ENCODE measurements around the gene GTF2H4. TPM values are rescaled to one million over a fixed set of nuclear protein-coding genes. Genes with fewer than 3 reads are reported as not detected.
A peak's percentile ranks its signal among the peaks of the same experiment; 100 is the strongest.

GTF2H4 gene
- total RNA-seq, 2 donors from 2014 or later = 14.9 to 42.2 TPM

DNA sequence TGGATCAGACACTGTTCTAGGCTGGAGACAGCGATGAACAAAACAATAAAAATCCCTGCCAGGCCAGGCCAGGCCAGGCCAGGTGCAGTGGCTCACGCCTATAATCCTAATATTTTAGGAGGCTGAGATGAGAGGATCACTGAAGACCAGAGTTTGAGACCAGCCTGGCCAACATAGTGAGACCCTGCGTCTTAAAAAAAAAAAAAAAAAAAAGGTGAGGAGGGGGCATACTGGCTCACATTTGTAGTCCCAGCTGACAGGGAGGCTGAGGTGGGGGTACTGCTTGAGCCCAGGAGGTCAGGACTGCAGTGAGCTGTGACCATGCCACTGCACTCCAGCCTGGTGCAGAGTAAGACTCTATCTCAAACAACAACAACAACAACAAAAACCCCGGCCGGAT lies 37.3 kb downstream of the GTF2H4 start:
- Histone ChIP-seq H3K27ac (no peak overlapping the region), H3K27me3 (replicated peaks; ENCODE audit: insufficient read depth) (no peaks in the 10 kb centered on the region), H3K9me3 (no peaks in the 10 kb centered on the region), H3K4me3 (no peak overlapping the region), H3K4me1 (ENCODE audit: control insufficient read depth in 1 of 2, low read depth in 2 of 2) (peaks cover 0 to 4% of the 10 kb centered on the region in 2 donors), H3K36me3 (no peaks in the 10 kb centered on the region)
- TF ChIP-seq, protein P1, sequence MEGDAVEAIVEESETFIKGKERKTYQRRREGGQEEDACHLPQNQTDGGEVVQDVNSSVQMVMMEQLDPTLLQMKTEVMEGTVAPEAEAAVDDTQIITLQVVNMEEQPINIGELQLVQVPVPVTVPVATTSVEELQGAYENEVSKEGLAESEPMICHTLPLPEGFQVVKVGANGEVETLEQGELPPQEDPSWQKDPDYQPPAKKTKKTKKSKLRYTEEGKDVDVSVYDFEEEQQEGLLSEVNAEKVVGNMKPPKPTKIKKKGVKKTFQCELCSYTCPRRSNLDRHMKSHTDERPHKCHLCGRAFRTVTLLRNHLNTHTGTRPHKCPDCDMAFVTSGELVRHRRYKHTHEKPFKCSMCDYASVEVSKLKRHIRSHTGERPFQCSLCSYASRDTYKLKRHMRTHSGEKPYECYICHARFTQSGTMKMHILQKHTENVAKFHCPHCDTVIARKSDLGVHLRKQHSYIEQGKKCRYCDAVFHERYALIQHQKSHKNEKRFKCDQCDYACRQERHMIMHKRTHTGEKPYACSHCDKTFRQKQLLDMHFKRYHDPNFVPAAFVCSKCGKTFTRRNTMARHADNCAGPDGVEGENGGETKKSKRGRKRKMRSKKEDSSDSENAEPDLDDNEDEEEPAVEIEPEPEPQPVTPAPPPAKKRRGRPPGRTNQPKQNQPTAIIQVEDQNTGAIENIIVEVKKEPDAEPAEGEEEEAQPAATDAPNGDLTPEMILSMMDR (IDR thresholded peaks at IDR 0.05) = no peak
- no peak for ATAC-seq (ENCODE audit: insufficient number of reproducible peaks, low FRiP score, low read depth)
- no peak for DNase-seq (ENCODE audit: low spot score)

DNA sequence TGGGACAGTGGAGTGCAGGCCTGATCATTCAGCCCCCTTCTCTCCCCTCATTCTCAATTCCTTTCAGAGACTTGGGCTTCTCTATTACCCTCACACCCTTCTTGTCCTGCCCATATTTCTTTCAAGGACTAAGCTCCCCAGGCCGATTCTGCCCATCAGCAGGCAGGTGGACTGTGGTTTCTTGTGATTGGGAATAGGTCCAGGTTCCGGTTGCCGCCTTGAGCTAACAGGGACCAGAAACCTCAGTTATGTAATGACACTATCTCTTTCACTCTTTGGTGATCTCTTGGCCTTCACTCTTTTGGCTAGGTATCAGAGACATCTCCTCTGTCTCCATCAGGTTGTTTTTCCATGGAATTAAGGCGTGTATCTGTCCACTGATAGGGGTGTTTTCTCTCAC lies 39.2 kb downstream of the GTF2H4 start:
- Histone ChIP-seq H3K27ac (no peak overlapping the region), H3K27me3 (replicated peaks; ENCODE audit: insufficient read depth) (no peaks in the 10 kb centered on the region), H3K4me3 (no peak overlapping the region), H3K36me3 (no peaks in the 10 kb centered on the region), H3K4me1 (ENCODE audit: control insufficient read depth in 1 of 2, low read depth in 2 of 2) (peaks cover 0 to 4% of the 10 kb centered on the region in 2 donors), H3K9me3 (no peaks in the 10 kb centered on the region)
- ATAC-seq (ENCODE audit: insufficient number of reproducible peaks, low FRiP score, low read depth) (no peak), DNase-seq (ENCODE audit: low spot score) (no peak)
- TF ChIP-seq, protein P1 (IDR thresholded peaks at IDR 0.05) = no peak

DNA sequence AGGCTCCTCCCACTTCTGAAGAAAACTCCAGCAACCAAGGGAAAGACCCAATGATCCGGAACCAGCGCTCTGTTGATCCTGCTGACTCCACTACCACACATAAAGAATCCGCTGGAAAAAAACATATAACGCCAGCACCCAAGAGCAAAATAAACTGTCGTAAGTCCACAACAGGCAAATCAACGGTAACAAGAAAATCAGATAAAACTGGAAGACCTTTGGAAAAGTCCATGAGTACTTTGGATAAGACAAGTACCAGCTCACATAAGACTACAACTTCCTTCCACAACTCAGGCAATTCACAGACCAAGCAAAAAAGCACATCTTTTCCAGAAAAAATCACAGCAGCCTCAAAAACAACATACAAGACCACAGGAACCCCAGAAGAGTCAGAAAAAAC lies 40.8 kb downstream of the GTF2H4 start:
- no peak overlapping the region for H3K4me3 ChIP-seq
- H3K4me1 ChIP-seq (ENCODE audit: control insufficient read depth in 1 of 2, low read depth in 2 of 2) = no peaks in the 10 kb centered on the region
- H3K27ac ChIP-seq = no peak overlapping the region
- TF ChIP-seq, protein P1 (IDR thresholded peaks at IDR 0.05) = no peak
- no peak for ATAC-seq (ENCODE audit: insufficient number of reproducible peaks, low FRiP score, low read depth)
- H3K36me3 ChIP-seq = no peaks in the 10 kb centered on the region
- no peaks in the 10 kb centered on the region for H3K27me3 ChIP-seq (replicated peaks; ENCODE audit: insufficient read depth)
- no peak for DNase-seq (ENCODE audit: low spot score)
- no peaks in the 10 kb centered on the region for H3K9me3 ChIP-seq

DNA sequence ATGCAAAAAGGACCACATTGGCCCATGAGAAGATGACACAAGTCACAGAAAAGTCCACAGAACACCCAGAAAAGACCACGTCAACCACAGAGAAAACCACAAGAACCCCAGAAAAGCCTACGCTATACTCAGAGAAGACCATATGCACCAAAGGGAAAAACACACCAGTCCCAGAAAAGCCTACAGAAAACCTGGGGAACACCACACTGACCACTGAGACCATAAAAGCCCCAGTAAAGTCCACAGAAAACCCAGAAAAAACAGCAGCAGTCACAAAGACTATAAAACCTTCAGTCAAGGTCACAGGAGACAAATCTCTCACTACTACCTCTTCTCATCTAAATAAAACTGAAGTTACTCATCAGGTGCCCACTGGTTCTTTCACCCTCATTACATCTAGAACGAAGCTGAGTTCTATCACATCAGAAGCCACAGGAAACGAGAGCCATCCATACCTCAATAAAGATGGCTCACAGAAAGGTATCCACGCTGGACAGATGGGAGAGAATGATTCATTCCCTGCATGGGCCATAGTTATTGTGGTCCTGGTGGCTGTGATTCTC lies 44.0 kb downstream of the GTF2H4 start:
- H3K4me1 ChIP-seq (ENCODE audit: control insufficient read depth in 1 of 2, low read depth in 2 of 2) = peaks cover 0 to 11% of the 10 kb centered on the region in 2 donors
- H3K36me3 ChIP-seq = no peaks in the 10 kb centered on the region
- no peak overlapping the region for H3K27ac ChIP-seq
- no peaks in the 10 kb centered on the region for H3K27me3 ChIP-seq (replicated peaks; ENCODE audit: insufficient read depth)
- TF ChIP-seq, protein P1 (IDR thresholded peaks at IDR 0.05) = no peak
- no peaks in the 10 kb centered on the region for H3K9me3 ChIP-seq
- H3K4me3 ChIP-seq = no peak overlapping the region
- DNase-seq (ENCODE audit: low spot score) (no peak), ATAC-seq (ENCODE audit: insufficient number of reproducible peaks, low FRiP score, low read depth) (no peak)

DNA sequence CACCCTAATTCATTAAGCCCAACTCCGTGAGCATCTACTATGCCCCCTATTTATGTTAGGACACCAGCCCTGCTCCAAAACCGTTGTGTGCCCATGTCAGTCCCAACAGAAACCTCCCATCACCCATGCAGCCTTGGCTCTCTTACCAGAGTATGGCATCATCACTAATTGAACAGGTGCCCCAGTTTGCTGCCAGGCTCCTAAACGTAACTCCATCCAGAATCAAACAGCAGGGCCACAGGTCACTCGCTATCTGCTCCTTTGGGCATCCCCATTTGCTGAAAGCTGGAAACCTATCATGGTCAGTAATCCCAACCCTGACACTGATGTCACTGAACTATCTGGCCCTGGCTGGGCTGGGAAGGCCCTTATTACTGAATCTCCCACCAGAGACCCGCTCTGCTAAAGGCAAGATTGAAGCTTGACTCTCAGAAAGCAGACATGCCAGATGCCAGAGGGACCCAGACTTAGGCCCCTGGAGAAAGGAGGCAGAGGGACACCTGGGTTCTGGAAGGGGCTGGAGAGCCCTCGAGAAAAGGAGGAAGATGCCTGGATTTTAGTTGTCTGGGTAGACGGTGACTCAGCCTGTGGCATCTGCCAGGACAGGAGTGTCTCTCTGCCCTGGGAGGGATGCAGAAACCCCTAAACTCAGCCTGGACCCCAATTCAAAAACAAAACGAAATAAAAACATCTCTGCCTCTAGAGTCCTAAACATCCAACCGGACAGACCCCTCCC lies 46.8 kb downstream of the GTF2H4 start:
- Histone ChIP-seq H3K4me1 (ENCODE audit: control insufficient read depth in 1 of 2, low read depth in 2 of 2) (peaks cover 0 to 11% of the 10 kb centered on the region in 2 donors), H3K27ac (no peak overlapping the region), H3K27me3 (replicated peaks; ENCODE audit: insufficient read depth) (no peaks in the 10 kb centered on the region), H3K4me3 (peak overlapping the region; percentile 61), H3K36me3 (no peaks in the 10 kb centered on the region), H3K9me3 (no peaks in the 10 kb centered on the region)
- TF ChIP-seq, protein P1 (IDR thresholded peaks at IDR 0.05) = no peak
- ATAC-seq (ENCODE audit: insufficient number of reproducible peaks, low FRiP score, low read depth) = no peak
- no peak for DNase-seq (ENCODE audit: low spot score)

Data from thoracic aorta (tissue), 2 donors.